RPMI8226 (cell line): ENCODE data around the gene MINDY1.
A peak's percentile ranks its signal among the peaks of the same experiment; 100 is the strongest.

Source experiments
- DNase-seq: peaks from one replicate; pipeline ENCODE4 v3.0.0-alpha.2; 2015

The MINDY1 gene

DNA sequence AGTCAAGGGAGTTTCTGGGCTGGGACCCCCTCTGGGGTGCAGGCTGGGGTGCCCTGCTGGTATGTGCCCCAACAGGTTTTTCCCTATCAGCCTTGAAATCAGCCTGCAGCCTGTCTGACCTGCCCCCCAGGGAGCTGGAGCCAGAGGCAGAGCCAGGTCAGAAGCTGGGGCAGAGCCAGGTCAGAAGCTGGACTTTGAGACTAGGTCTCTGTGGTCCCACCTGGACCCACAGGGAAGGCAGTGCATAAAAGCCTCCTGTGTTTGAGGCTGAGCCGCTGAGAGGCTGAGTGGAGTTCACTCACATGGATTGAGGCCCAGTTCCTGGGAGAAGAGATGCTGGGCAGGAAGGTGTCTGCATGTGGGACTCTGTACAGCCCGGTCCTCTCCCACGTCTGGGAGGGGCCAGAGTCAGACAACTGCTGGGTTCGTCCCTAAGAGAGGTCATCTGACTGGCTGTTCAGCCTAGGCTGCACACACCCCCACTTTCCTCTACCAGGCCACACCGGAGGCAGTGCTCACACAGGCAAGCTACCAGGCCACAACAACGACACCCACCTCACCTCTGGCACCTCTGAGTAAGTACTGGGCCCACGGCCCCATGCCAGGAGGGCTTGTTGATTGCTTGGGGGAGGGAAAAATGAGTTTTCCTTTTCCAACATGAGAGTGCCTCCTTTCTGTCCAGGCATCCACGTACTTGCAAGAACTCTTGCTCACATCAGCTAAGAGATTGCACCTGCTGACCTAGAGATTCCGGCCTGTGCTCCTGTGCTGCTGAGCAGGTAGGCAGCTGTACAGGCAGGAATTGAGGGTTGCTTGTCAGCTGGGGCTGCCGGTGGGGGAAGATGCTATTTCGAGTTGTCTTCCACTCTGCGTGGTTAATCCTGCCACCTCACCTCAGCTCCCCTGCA is 24.6 kb downstream of the MINDY1 start, which contains the start of gene ANXA9:
TSS of gene ANXA9 (plus strand) at position 488 of the 908 bp plus-strand sequence. CDS start 814 bp downstream, outside the sequence.
- DNase-seq = no peak

DNA sequence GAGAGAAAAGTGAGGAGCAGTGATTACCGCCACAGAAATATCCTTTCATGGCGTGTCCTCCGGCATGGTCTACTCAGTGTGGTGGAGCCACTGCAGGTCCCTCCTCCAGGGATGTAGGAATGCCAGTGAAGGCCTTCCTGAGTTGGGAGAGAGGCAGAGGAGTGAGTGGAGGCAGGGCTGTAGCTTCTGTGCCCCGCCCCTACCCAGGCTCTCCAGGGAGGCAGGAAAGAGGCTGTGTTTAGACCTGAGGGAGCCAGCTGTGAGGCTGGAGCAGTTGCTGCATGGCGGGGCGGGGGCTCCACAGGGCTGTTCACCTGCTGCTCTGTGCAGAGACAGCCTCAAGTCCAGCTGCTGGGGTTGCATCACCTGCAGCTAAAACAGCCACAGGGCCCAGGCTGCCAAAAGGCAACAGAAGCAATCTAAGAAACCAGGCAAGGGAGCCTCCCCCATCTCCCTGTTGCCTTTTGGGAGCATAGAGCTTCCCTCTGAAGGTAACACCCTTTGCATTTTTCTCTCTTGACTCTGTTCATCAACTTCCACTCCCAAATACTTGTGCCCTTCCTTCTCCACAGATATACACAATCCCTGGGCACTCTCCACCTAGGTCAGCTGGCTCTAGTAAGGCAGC is 25.4 kb downstream of the MINDY1 start:
- peak; percentile 88 for DNase-seq

DNA sequence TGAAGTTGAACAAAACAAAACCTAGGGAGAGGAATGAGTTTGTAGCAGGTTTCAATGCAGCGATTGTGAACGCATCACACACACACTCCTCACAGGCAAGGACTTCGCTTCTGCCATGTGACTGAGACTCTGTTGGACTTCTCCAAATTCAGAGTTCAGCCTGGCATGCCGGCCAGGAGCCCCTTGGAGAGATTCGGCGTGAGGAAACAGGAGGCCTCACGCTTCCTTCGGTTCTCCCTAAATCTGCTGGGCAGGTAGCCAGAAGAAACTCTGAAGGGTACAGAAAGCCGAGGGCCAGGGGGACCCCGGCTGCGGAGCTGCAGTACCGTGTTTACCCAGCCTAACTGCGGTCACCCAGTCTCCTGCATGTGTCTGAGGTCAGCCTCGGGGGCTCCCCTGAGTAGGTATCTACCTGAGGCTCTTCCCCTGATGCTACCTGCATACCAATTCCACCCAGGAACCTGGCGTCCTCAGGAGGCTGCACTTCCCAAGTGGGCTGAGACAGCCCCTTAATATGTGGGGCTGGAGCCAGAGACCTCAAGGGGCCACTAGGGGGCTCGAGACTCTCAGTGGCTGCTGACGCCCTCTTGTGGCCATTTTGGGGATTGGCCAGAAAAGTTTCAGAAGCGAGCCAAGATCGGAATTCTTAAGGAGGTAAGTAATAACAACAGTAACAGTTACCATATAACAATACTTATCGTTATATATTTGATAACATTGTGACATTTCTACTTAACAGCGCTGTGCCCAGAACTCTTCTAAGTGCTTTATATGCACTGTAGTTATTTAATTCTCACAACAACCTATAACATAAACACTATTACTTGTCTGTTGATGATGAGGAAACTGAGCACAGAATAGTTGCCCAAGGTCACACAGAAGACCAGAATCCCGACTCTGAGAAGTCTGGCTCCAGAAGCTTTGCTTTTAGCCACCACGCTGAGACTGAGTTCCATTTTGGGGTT is 27.3 kb downstream of the MINDY1 start:
- DNase-seq = peak; percentile 95

DNA sequence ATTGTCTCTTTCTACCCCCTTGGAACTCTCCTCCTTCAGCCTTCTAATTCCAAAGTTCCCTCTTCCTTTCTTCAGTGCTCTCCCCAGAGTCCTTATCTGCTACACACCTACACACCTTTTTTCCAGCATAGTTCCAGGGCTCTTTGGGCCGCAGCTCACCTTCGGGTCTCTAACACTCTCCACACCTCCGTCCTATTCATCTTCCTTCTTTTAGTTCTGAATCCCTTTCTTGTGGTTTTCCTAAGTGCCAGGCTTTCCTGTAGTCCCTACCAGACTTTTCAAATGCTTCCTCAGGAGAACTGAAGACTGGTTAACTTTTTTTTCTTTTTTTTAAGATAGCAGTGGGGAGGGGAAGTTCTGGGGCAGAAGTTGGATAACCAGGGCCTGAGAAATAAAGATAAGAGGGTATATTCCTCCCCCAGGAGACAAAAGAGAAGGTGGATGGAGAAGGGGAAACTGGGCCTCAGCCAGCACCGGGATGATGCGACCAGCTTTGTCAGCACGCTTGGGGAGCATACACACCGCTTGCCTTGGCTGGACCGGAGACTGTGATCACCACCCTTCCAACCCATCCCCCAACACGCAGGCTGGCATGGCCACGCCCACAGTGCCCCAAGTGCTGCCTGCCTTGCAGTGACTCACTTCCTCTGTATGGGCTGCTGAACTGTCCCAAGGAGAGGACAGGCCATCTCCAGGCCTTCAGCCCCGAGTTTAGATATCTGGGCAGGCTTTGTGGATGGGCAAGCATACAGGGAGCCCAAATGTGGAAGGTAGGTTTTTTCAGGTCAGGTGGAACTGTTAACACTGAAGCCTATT is 29.6 kb downstream of the MINDY1 start:
- peak; percentile 98 for DNase-seq

DNA sequence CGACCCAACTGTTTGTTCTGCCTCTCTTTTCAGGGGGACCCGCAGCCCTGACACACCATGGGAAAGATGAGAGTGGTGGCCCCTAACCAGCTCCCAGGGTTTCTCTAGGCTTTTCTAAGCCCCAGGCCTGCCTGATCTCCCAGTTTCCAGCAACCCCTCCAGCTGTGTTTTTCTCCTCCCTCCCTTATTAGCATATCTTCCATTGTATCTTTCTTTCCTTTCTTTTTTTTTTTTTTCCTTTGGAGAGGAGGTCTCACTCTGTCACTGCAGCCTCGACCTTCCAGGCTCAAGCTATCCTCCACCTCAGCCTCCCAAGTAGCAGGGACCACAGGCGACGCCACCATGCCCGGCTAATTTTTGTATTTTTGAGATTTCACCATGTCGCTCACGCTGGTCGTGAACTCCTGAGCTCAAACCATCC is 30.3 kb downstream of the MINDY1 start:
- no peak for DNase-seq

DNA sequence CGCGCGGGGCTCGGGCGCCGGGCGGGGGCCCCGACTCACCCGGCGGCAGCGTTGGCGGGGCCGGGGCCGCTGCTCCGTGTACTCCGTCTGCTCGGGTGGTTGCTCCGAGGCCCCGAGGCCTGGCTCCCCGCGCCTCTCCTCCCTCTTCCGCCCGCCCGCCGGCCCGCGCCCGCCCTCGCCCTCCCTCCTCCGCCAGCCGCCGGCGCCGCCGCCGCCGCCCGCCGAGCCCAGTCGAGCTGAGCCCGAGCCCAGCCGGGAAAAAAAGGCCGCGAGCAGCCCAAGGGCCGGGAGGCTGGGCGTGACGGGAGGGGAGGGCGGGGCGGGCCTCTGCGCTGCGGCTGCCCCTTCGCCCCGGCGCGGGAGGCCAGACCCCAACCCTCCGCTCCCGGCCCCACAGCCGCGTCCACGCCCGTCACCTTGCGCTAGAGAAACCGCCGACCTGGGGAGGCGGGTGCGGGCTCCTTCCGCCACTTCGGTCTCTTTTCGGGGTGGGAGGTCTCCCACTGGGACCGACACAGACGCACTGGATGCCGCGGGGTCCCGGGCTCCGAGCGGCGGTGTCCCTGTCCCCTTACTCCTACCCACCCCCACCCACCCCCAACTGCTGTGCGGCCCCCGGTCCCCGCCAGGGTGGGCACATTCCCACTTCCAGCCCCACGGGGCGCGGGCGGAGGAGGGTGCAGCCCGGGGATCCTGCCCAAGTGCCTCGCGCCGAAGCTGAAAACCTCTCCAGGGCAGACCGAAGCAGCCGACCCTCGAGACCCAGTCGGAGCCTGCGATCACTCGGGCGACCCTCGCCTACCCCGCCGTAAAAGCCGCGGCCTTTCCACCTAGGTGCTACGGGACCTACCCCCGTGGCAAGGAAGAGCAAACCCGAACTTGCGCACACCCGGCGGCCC is 31.9 kb downstream of the MINDY1 start, which contains the start of gene CERS2:
TSS of gene CERS2 (minus strand) at position 256 of the 899 bp plus-strand sequence. CDS start 5,745 bp downstream, outside the sequence.
- peak; percentile 89 for DNase-seq

DNA sequence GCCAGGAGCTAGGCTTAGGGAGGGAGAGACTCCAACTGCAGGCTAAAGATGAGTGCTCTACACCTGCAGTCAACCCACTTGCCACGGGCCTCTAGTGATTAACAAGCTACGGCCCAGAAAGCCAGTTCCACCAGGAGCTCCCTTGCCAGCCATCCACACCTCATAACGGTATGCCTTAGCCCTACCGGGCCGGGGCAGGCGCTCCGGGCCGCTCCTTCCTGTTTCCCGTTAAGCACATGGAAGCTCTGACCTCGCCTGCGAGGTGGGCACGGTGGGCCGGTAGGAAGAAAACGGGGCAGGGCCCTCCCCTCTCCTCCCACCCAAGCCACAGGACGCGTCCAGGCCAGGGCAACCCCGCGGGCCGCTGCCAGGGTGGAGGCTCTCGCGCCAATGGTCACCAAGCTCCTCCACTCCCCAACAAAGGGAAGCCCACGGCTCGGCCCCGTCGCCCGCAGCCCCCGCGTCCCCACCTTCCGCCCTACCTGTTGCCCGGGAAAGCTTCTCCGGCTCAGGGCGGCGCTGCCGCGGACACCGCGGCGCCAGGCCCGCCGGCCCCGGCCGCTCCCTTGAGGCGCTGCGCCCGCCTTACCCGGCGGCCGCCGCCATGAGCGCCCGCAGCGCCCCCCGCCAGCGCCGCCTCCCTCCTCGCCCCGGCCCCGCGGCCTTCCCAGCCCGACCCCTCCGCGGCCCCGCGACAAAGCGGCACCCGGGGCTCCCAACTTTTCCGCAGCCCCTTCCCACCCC is 32.7 kb downstream of the MINDY1 start:
- peak; percentile 59 for DNase-seq

DNA sequence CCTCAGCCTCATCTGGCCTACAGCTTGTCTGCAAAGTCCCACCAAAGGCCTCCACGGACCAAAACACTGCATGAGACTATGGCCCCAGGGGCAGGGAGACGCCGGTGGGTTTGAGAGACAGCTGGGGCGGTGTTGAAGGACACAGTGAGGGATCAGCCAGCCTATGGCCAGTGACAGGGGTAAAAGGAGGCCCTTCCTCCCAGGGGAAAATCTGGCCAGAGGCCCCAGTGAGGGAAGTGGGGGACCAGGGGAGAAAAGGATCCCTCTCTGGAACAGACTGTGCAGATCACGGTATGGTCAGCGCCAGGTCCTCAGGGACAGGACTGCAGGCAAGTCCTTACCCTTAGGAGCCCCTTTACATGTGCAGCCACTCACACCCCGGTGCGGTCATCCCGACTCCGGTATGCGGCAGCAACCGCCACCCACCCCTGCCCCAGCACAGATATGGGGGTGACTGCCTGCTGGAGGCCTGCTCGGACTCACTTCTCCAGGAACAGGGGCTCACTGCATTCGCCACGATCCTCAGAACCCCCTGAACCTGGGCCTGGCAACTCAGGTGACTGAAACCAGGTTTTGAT is 33.4 kb downstream of the MINDY1 start:
- DNase-seq = no peak

DNA sequence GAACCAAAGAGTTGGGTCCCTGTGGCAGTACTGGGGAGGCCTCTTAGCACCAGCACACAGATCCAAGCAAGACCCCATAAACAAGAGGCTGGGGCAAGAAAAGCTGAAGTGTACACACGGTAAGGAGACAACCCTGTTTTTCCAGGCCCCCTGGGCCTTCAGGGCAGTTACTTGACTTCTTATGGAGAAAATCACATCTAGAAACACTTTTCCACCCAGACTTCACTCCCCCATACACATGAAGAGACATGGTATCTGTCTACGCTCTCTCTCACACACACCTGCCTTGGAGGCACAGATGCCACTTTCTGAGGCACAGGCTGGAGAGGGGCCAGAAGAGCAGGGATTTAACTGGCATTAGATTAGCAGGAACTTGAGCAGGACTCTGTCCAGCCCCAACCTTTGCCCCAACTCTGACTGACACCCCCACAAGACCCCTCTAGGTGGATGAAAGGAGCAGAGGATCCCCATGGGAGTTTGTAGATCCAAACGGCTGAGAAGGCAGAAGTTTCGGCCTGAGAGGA is 34.2 kb downstream of the MINDY1 start:
- DNase-seq = no peak

DNA sequence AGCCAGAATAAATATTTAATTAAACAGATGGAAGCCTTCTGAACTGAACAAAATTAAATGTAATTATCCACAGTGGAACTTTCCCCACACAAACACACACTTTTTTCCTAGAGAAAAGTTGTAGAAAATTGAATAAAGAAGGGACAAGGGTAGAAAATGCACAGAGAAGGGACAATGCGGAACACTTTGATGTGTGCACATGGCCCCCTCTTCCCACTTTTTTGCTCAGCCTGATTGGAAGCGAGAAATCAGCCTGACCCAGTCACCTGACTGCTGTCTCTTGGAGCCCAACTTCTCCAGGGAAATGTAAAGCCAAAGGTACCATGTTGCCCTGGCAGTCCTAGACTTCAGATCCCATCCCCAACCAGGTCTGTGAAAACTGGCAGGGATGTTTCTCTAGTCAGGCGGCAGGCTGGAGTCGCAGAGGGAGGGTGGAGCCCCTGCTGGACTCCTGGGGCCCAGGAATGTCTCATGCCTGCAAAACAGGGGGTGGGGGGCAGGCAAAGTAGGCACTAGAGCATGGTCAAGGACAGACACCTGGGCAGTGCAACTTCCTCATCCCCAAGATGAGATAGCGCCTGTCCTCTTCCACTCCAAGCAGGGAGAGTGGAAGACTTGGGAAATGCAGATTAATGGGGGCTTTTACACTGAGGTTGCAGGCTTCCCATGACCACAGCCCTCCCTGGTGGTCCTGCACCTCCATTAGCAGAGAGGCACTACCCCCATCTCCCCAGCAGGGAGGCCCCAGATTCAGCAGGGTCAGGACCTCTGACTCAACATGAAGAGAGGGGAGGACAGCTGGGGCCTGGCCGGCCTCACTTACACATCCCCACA is 34.9 kb downstream of the MINDY1 start:
- no peak for DNase-seq

DNA sequence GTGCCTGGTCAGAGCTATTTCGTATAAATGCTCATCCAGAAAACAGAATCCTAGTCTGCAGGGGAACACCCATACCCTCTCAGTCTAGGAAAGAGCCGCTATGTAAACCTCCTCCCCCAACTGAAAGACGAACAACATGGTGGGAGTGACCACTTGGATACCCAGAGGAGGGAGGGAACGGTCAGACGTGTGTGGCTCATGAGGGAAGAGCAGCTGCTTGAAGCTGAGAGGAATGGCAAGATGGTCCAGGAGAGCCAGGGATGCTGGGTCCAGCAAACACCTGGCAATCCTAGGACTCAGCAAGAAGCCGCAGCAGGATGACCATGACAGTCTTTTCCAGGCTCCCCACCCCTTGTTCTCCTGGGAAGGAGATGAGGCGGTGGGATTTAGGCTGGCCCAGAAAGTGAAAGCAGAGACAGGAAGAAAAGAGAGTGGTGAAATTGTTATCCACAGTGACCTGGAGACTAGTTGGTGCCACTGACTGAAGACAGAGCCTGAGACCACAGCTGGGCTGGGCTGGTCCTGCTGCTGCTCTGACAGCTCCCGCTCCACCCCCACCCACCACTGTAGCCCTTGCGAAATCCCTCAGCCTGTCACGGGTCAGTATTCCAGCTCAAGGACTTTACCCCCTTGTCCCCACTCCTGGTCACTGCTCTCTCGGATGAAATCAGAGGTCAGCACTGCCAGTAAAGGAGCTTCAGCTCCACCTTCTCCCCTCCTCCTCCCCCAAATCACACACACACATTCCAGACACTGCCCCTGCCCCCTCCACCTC is 35.7 kb downstream of the MINDY1 start:
- DNase-seq = no peak

DNA sequence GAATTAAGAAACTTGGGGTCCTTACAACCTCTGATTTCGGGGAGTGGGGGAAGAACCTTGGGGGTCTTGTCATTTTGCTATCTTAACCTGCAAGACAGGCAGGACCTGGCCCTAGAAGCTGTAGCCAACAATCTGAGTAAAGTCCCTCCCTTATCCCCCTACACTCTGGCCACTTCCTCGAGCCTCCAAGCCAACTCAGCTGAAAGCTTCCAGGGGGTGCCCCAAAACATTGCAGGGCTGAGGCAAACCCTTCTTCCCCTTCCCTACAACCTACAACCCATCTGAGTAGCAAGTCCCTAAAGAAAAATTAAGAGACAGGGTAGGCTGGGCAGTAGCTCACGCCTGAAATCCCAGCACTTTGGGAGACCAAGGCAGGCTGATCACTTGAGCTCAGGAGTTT is 37.1 kb downstream of the MINDY1 start:
- no peak for DNase-seq

DNA sequence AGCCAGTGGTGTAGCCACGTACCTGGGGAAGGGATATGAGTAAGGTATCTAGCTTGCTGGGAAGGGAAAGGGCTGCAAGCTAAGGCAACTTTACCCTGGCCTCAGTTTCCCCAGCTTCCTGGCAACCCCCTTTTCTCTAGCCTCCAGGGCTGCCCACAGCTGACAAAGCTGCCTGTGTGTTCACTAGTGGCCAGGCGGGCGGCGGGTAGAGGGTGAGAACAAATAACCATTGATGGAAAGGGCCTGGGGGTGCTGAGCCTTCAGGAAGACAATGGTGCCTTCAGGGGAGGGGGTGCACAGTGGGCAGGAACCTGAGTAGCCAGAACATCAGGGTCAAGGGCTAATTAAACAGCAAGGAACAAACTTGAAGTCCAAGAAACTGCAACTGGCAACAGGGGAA is 38.2 kb downstream of the MINDY1 start:
- DNase-seq = no peak

DNA sequence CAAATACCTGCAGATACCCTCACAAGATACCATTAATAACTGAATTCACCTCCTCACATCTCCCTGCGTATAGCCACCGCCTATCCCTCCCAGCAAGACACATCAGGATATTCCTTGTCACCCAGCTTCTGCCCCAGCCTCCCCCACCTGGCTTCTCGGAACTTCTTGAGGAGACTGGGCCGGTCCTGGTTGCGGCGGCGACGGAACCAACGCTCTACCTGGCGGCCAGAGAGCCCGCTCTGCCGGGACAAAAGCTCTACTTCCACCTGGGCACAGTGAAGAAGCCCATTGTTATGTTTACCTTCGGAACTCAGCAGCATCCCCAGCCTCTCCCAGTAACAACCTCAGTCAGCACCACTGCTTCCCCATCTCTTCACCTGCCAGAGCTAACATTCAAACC is 38.8 kb downstream of the MINDY1 start:
- DNase-seq = no peak

DNA sequence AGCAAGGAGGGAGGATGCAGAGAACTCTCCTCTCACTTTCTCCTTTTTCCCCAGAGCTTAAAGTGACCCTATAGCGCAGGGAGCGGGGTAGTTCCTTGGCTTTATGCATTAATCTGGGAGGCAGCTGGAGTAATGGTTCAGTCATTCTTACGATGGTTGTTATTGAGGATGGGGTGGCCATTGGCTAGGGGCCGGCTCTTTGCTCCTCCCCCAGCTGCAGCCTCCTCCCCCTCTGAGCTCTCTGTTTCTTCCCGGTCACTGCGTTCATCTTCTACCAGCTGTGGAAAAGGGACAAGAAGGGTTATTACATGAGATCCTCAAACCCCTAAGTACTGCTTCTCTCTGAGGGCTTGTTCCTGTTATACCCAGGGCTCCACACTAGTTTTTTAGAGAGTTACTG is 40.7 kb downstream of the MINDY1 start:
- no peak for DNase-seq

DNA sequence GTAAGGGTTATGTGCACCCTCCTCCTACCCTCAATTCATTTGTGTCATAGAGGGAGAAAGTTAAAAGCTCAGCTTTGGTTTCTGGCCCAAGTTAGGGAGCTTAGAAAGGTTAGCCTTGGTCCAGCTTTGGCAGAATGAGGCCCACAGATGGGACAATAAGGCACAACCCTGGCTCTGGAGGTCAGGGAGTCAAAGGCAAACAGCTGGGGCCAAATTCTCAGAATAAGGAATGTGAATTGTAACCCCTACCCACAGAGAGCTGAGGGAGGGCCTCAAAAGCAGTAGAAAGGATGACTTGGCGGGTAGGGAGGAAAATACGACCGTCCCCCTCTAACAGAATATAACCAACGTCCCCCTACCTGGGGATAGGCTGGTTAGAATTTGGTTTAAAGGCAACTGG is 41.1 kb downstream of the MINDY1 start:
- no peak for DNase-seq

DNA sequence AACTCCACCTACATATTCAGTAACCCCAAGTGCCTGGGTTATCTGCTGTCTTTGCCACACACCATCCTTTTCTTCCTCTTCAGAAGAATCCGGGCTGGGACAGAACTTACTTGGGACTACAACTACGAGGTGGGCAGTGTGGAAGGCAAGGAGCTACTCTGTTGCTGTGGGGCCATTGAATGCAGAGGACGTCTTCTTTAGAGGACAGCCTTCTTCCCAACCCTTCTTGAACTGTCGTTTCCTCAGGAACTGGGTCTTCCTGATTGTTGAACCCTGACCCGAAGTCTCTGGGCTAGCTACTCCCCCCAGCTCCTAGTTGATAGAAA is 42.6 kb downstream of the MINDY1 start:
- DNase-seq = no peak
